Liver (tissue), 3 donors: ENCODE data around the gene GPANK1.
A peak's percentile ranks its signal among the peaks of the same experiment; 100 is the strongest.

Experiments
- GABPA ChIP-seq, 2 donors: IDR thresholded peaks in 1 of 2; conservative IDR thresholded peaks in 1 of 2; 2 replicates each; pipeline ENCODE4 v1.6.1; 2016; ENCODE audit warnings: antibody characterized with exemption in 2 of 2, mild to moderate bottlenecking in 1 of 2, moderate library complexity in 1 of 2
- JUND ChIP-seq, 2 donors: IDR thresholded peaks; 2 replicates each; pipeline ENCODE4 v1.6.1; 2016; ENCODE audit warnings: antibody characterized with exemption in 2 of 2
- RAD21 ChIP-seq, 2 donors: IDR thresholded peaks; 2 replicates each; pipeline ENCODE4 v1.6.1; 2016; ENCODE audit warnings: antibody characterized with exemption in 2 of 2, mild to moderate bottlenecking in 2 of 2
- TAF1 ChIP-seq: conservative IDR thresholded peaks from 2 replicates; pipeline ENCODE4 v1.6.1; 2016; ENCODE audit warnings: antibody characterized with exemption, mild to moderate bottlenecking
- TF ChIP-seq, protein P1 (sequence below): fragments of 150-350 bp; IDR thresholded peaks from 2 replicates; pipeline ENCODE4 v1.5.1; 2017; ENCODE audit warnings: improper control_type of control experiment, low read depth, low read length; ENCODE audit not compliant: missing input control
- TF ChIP-seq, protein P2 (sequence below): IDR thresholded peaks from 2 replicates; pipeline ENCODE4 v1.6.1; 2016; ENCODE audit warnings: antibody characterized with exemption, mild to moderate bottlenecking
- TF ChIP-seq, protein P3 (sequence below): IDR thresholded peaks from 2 replicates; pipeline ENCODE4 v1.6.1; 2016; ENCODE audit warnings: antibody characterized with exemption
- donor health status: healthy.
- donor health status: healthy.

DNA sequence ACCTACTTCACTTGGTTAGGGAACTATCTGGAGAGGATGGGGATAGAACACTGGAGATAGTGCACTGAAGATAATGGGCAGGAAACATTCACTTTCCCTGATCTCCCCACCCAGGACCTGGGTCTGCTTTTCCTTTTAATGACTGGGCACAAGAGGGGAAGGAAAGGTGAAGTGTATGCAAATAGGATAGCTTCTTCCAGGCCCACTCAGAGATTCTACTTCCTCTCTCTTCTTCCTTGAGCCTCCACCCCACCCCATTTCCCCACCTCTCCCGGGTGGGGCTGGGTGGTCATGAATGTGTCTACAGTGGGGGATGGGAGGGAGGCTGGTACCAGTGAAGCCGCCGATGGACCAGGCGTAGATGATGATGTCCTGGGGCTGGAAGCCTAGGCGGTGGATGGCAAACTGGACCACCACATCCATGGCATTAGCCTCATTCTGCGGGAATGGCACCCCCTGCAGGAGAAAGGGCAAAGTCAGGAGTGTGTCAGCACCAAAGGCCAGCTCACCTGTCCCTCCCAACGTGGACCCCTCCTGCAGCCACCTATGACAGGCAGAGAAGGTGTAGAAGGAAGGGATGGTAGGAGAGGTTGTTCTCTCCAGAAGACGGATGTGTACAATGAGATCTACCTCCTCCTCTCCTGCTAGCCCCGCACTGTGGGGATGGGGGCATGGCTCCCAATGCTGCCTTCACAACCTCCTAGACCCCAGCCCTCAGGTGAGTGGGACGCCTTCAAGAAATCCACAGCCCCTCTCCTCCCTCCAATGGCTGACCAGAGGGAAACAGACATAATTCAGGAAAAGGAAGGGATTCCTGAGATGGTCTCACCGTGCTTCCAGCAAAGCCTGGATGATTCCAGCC lies 24.7 kb upstream of the GPANK1 start:
- TF ChIP-seq, protein P1, sequence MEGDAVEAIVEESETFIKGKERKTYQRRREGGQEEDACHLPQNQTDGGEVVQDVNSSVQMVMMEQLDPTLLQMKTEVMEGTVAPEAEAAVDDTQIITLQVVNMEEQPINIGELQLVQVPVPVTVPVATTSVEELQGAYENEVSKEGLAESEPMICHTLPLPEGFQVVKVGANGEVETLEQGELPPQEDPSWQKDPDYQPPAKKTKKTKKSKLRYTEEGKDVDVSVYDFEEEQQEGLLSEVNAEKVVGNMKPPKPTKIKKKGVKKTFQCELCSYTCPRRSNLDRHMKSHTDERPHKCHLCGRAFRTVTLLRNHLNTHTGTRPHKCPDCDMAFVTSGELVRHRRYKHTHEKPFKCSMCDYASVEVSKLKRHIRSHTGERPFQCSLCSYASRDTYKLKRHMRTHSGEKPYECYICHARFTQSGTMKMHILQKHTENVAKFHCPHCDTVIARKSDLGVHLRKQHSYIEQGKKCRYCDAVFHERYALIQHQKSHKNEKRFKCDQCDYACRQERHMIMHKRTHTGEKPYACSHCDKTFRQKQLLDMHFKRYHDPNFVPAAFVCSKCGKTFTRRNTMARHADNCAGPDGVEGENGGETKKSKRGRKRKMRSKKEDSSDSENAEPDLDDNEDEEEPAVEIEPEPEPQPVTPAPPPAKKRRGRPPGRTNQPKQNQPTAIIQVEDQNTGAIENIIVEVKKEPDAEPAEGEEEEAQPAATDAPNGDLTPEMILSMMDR: no peak
- TF ChIP-seq, protein P2, sequence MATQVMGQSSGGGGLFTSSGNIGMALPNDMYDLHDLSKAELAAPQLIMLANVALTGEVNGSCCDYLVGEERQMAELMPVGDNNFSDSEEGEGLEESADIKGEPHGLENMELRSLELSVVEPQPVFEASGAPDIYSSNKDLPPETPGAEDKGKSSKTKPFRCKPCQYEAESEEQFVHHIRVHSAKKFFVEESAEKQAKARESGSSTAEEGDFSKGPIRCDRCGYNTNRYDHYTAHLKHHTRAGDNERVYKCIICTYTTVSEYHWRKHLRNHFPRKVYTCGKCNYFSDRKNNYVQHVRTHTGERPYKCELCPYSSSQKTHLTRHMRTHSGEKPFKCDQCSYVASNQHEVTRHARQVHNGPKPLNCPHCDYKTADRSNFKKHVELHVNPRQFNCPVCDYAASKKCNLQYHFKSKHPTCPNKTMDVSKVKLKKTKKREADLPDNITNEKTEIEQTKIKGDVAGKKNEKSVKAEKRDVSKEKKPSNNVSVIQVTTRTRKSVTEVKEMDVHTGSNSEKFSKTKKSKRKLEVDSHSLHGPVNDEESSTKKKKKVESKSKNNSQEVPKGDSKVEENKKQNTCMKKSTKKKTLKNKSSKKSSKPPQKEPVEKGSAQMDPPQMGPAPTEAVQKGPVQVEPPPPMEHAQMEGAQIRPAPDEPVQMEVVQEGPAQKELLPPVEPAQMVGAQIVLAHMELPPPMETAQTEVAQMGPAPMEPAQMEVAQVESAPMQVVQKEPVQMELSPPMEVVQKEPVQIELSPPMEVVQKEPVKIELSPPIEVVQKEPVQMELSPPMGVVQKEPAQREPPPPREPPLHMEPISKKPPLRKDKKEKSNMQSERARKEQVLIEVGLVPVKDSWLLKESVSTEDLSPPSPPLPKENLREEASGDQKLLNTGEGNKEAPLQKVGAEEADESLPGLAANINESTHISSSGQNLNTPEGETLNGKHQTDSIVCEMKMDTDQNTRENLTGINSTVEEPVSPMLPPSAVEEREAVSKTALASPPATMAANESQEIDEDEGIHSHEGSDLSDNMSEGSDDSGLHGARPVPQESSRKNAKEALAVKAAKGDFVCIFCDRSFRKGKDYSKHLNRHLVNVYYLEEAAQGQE: no peak
- TF ChIP-seq GABPA (IDR thresholded peaks at IDR 0.05 in 1 of 2, conservative IDR thresholded peaks at IDR 0.05 in 1 of 2) (no peak), TAF1 (no peak), JUND (IDR thresholded peaks at IDR 0.05) (no peak), RAD21 (IDR thresholded peaks at IDR 0.05) (peak in 1 of 2 donors; percentile 17)
- TF ChIP-seq, protein P3, sequence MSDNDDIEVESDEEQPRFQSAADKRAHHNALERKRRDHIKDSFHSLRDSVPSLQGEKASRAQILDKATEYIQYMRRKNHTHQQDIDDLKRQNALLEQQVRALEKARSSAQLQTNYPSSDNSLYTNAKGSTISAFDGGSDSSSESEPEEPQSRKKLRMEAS: no peak
